Skin of body (tissue), 3 donors: Measurements from ENCODE around the gene DLG3. TPM values are rescaled to one million over a fixed set of nuclear protein-coding genes. Genes with fewer than 3 reads are reported as not detected.
"Not testable (repeated sequence)": the region's sequence is repeated elsewhere in the genome, so short reads cannot be mapped to it uniquely, and the experiment has no call there.

Experiments
- DNase-seq: peaks from one replicate; lab custom pipeline; 2025; lab: John Stamatoyannopoulos, UW
- small RNA-seq: library from RNA; depleted of rRNA; stranded (forward); fragments of <200 nt; gene quantifications from one replicate; pipeline ENCODE3, GENCODE V24; 2014; ENCODE audit warnings: low replicate concordance
- total RNA-seq: library from RNA; depleted of rRNA; stranded (reverse); fragments of >200 nt; gene quantifications from one replicate; pipeline ENCODE4 v1.2.3, GENCODE V29; 2014

The DLG3 gene
- total RNA-seq, 1 donor from 2014 or later = 10.6 TPM

- DNase-seq = not testable (repeated sequence)
These were observed 71.1 kb downstream of the DLG3 start for GRCh38 chrX:70515692-70516091.

GRCh38 chrX:70525733-70526132, 81.1 kb downstream of the DLG3 start:
- DNase-seq = no peak

- no peak for DNase-seq
These were observed 82.4 kb downstream of the DLG3 start for GRCh38 chrX:70527053-70527452.

GRCh38 chrX:70527610-70528345, 83.1 kb downstream of the DLG3 start:
- DNase-seq = no peak

- no peak for DNase-seq
These were observed 90.6 kb downstream of the DLG3 start for GRCh38 chrX:70535198-70535597.

- no peak for DNase-seq
These were observed 104.8 kb downstream of the DLG3 start for GRCh38 chrX:70549429-70549828.

GRCh38 chrX:70552130-70552704, 107.6 kb downstream of the DLG3 start:
- no peak for DNase-seq

GRCh38 chrX:70553516-70553915, 108.9 kb downstream of the DLG3 start:
- DNase-seq = no peak

- DNase-seq = no peak
These were observed 109.4 kb downstream of the DLG3 start for GRCh38 chrX:70554081-70554480.

GRCh38 chrX:70554523-70554922, 109.9 kb downstream of the DLG3 start:
- DNase-seq = no peak

- DNase-seq = no peak
These were observed 110.3 kb downstream of the DLG3 start for GRCh38 chrX:70554948-70555347.

Small RNA genes within 50 kb of the gene (small RNA-seq; reads per million reads assigned to genes)
- gene RNU4-81P (not detected), gene RNY4P23 (2.2 reads per million, percentile 86 among the genes with 10 or more reads in this experiment)

Other genes starting within 250 kb of the DLG3 start
- 4.7 TPM for gene AWAT1, start 210.2 kb upstream of the DLG3 start, total RNA-seq
- gene P2RY4, start 184.6 kb upstream of the DLG3 start, total RNA-seq = 0.69 TPM
- not detected for gene ARR3, start 176.5 kb upstream of the DLG3 start, total RNA-seq
- not detected for gene RAB41, start 162.7 kb upstream of the DLG3 start, total RNA-seq
- gene PDZD11, start 154.9 kb upstream of the DLG3 start, total RNA-seq = 19.8 TPM
- gene KIF4A, start 154.7 kb upstream of the DLG3 start, total RNA-seq = 5.8 TPM
- 0.30 TPM for gene GDPD2, start 21.5 kb upstream of the DLG3 start, total RNA-seq